ENCODE results near the gene PLP1.
A peak's percentile ranks its signal among the peaks of the same experiment; 100 is the strongest.
"Not testable (repeated sequence)": the region's sequence is repeated elsewhere in the genome, so short reads cannot be mapped to it uniquely, and the experiment has no call there.

PLP1 gene, protein sequence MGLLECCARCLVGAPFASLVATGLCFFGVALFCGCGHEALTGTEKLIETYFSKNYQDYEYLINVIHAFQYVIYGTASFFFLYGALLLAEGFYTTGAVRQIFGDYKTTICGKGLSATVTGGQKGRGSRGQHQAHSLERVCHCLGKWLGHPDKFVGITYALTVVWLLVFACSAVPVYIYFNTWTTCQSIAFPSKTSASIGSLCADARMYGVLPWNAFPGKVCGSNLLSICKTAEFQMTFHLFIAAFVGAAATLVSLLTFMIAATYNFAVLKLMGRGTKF

GRCh38 chrX:103776546-103776945 is at the start of gene PLP1:
Gene PLP1 (plus strand): TSS chrX:103776840. CDS start chrX:103776996, 156 bp downstream.
- DNase-seq, result peak in 2 of 14 donors; percentile 18 to 35

- DNase-seq, result no peak
Observed at GRCh38 chrX:103727115-103727514, 49.5 kb upstream of the PLP1 start.

DNA sequence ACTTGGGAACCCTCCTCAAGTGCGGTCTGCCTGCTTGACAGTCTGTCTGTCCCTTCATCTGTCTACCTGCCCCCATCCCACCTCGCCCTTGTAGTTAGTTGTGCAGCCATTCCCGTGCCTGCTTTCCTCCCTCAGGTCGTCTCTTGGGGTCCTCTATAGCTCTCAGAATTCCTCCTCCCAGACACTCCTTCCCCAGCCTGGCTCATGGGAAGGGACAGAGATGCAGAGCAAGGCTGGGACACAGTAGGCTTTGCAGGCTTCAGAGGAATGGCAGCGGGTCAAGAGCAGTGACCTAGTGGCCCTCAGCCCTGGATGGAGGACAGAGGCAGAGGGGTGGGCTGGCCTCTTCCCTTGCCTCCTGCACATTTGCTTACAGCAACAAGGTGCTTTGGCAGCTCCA is 47.6 kb upstream of the PLP1 start:
- no peak for DNase-seq

DNA sequence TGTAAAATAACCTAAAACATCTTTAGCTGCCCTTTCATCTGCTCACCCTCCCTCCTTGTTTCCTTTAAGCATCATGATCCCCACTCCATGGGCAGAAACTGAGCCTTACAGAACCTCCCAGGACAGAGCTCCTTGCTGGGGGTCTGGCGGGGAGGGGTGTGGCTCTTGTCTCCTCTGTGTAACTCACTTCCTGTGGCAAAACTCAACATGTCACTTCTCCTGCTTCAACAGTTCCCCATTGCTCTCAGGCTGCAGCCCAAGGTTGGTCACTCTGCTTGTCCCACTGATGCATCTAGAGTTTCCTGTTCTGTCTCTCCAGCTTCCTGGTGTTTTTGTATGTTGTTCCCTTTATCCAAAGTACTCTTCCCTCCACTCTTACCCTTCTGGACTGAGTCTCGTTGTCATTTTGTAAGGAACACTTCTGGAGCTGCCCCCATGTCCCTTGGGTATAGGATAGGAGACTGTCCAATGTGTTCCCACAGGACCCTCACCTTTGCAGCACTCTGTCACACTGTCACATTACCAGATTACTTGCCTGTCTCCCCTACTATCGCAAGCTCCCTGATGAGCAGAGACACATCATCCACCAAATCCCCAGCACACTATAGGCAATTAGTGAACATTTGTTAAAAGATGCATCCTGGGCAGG is 46.4 kb upstream of the PLP1 start:
- no peak for DNase-seq

DNA sequence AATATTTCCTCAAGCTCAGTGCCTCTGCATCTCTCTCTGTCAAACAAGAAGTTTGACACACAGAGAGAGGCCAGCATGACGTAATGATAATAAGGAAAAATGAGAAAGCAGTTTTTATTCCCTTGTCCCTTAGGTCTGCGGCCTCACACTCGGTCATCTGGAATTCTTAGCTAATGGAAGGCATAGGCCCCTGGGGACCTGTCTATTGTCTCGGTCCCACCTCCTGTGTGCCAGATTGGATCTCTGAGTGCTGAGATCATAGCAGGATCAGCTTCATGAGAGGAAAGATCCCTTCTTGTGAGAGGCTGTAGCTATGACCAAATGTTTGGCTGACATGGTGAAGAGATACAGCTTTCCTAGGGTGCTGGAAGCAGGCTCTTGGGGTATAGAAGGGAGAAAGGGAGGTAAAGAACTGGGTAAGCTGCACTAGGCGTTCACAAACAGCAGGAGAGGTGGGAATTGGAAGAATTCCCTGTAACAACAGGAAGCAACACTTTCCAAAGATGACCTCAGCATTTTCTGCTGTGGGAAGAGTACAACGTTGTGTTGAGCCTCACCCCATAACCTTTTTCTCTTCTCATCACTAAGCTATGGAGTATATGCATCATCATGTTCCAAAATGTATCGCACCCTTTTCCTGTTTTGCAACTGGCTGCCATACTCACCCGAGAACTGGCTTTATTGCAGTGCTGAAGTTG is 45.7 kb upstream of the PLP1 start:
- DNase-seq, result peak in 1 of 14 donors; percentile 29

GRCh38 chrX:103733017-103733416 is 43.6 kb upstream of the PLP1 start:
- DNase-seq, result no peak

DNA sequence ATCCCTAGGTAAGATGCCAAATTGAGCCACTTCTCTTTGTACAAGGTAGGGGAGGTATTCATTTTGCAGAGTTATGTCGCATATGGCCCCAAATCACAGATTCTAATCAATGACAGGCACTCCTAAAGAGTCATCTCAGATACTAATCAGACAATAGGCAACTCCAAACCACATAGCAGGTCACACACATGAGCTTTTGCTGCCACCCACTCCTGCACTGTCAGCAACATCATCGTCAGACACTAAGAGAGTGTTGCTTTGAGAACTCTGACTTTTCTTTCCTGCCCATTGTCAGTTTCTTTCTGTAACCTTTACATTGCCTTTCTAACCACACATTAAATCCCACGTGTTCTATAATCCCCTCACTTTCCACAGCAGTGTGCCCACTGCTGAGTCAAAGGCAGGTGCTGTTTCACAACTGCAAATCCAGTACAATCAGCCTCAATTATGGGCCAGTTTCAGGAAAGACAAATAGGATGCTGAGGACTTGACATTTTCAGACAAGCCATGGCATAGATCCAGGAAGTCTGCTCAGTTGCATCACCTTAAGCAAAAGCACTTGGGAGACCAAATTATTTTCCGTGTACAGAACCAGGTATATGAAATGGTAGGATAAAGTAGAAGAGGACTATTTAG is 42.4 kb upstream of the PLP1 start:
- DNase-seq, result no peak

DNA sequence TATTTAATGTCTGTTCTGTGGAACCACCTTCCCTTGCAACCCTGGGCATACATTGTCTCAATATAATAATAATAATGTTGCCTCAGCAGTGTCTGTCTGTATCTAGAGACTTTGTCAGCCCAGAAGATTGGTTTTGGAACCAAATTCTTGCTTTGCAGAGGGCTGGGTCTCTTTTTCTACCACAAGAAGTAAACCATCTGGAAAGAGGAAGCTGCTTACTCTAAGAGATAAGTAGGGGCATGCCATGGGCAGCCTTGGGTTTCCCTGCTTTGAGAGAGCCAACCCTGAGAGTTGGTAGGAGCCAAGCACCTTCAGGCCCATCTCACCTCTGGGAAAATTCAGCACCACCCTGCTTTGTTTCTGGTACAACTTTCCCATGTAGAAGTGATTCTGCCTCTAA is 38.9 kb upstream of the PLP1 start:
- no peak for DNase-seq

DNA sequence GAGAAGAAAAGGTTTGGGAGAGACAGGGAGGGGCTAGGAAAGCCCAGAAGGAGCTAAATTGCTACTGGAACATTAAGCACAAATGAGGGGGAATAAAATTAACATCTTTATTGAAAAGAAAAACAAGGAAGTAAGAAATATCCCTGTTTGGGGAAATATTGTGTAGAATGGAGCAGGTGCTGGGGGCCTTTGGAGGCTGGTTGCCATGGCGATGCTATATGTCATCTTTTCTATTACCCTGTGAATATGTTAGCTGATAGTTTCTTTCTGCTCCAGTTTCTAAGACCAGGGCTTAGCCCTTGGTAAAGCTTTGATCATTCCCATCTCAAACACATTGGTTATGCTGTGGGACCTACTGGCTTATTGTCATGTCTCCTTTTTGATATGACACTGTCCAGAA is 37.2 kb upstream of the PLP1 start:
- no peak for DNase-seq

DNA sequence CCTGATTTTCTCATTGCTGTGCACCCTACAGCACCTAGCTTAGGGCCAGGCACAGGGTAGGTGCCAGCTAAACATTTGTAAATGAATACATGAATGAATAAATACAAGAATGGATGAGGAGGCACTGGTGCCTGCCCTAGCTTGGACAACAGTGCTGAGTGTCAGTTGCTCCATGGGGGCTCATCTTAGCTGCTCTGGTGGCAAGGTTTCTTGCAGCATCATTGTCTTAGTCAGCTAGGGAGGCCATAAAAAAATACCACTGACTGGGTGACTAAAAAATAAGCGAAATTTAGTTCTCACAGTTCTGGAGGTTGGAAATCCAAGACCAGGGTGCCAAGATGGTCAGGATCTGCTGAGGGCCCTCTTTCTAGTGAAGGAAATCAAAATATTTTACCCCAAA is 34.8 kb upstream of the PLP1 start:
- DNase-seq, result no peak

- DNase-seq, result no peak
Observed at GRCh38 chrX:103742339-103742738, 34.3 kb upstream of the PLP1 start.

- no peak for DNase-seq
Observed at GRCh38 chrX:103747163-103747562, 29.5 kb upstream of the PLP1 start.

DNA sequence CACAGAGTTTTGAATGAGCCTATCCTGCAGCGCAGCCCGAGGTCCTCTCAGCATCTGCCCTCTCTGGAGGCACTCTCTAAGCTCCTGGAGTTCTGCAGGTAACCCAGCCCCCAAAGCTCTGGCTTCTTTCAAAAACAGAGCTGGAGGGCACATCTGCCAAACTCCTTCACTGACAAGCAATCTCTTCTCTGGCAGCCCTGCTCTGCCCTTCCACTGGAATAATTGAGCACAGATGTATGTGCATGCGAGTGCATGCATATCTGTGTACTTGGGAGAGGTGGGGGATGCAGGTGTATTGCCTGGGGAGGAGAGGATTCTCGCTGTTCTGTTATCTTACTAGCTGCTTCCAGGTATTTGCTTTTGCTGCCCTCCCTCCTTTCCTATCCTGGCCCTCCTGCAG is 22.2 kb upstream of the PLP1 start:
- no peak for DNase-seq

GRCh38 chrX:103756736-103757135 is 19.9 kb upstream of the PLP1 start:
- DNase-seq, result no peak

- DNase-seq, result no peak
Observed at GRCh38 chrX:103758555-103758954, 18.1 kb upstream of the PLP1 start.

DNA sequence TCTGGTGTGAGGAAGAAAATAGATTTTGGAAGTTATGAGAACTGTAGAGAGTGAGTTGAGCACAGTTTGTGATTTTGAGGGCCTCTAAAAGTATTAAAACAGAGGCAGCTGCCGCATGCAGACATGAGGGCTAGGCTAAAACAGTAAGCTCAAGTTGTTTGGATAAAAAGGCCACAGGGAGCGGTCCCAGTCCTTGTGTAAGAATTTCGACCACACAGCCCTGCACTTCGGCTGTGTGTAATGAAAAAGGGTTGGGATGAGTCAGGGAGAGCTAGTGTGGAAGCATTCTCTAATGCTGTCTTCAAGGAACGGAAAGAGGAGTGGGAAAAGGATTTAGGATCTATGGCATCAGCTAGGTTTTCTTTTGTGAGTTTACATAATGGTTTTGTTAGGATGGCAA is 13.1 kb upstream of the PLP1 start:
- not testable (repeated sequence) for DNase-seq

GRCh38 chrX:103766813-103767555 is 9.7 kb upstream of the PLP1 start:
- DNase-seq, result not testable (repeated sequence)

DNA sequence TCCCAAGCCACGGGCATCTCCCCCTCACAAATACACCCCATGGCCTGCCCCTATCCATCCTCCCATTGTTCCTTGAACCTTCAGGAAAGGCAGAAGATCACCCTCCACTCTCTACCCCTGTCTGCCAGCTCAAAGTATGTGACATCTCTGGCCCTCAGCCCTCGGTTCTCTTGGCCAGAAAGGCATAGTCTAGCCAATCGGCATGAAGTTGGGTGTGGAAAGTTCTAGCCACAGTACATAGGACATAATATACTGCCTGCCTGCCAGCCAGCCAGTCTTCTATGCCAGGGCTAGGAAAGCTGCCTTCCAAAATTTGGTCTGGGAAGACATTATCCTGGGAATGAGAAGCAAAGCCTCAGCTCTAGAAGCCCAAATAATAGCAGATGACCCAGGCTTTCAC is 3.2 kb upstream of the PLP1 start:
- DNase-seq, result peak in 4 of 14 donors; percentile 9 to 25 (median 20)

GRCh38 chrX:103774070-103774642 is 2.5 kb upstream of the PLP1 start:
- DNase-seq, result peak in 12 of 14 donors; percentile 16 to 61 (median 40)

DNA sequence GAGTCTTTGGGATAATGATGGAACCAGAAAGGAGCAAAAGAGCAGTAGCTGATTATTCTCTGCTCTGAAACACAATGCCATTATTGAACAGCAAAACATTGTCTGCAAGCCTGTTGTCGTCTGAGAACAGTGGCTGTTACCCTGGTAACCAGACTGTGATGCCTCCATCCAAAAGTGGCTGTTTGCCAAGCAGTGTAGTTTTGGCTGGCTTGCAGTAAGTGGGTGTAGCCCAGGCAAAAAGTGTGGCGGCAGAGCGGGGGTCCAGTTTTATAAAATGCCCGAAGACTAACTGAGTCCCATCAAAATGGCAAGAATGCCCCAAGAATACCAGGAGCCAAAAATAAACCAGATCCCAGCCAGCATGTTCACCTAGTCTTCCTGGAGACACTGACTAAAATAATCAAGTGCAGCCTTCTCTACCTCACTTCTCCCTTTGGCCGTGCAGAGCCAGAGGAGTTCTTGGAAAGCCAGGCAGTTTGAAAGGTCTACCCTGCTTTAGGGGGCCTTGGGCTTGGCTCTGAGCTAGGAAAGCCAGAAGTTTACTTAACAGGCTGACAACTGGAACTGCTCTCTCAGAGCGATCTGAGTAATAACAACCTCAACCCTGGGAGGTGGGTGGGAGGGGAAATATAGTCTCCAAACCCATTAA is 2.6 kb downstream of the PLP1 start:
- DNase-seq, result peak in 3 of 14 donors; percentile 4 to 12 (median 7)

DNA sequence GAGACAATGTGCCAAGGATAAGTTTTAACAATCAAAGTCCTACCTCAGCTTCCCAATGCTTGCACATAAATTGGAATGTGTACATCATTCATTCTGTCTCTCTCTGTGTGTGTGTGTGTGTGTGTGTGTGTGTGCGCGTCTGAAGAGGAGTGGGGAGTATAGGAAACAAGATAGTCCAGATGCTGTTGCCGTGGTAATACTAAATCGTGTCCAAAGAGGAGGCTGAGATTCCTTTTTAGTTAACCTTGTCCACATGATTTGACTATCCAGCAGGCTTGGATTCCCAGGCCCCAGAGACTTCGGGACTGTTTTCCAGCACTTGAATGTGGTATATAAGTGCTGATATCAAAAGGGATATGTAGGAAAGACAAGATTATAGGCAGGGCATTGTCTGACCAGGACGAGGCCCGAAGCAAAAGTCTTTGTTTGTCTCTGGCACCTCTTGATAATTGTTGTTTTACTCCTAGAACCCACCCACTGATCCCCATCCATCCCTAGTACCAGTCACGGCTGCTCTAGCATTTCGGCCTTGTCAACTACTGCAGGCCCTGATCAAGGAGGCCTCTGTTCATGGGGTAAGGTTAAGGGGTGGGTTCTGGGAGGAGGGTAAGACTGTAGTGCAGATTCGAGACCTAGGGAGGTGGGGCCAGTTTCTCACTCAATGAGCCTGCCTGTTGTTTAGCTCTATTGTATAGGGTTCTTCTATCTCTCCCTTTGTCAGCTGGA is 3.9 kb downstream of the PLP1 start:
- DNase-seq, result peak in 11 of 14 donors; percentile 9 to 70 (median 55)
